ENCODE results near the gene GRM5. TPM values are rescaled to one million over a fixed set of nuclear protein-coding genes. Genes with fewer than 3 reads are reported as not detected.

GRM5 gene
- total RNA-seq, 1 donor from 2014 or later: not detected

GRCh38 chr11:88501541-88501940 lies 564.2 kb downstream of the GRM5 start:
- H3K4me3 ChIP-seq: no peak overlapping the region
- intact Hi-C loops (cut with micrococcal nuclease): no loop called here
- no peak for TF ChIP-seq CTCF (IDR thresholded peaks at IDR 0.05; ENCODE audit: borderline replicate concordance)
- peaks cover 4% of the 10 kb centered on the region for H3K9me3 ChIP-seq (replicated peaks)
- no peaks in the 10 kb centered on the region for H3K36me3 ChIP-seq
- no peak for DNase-seq
- H3K27me3 ChIP-seq (ENCODE audit: low read depth): peaks cover 9% of the 10 kb centered on the region
- no peaks in the 10 kb centered on the region for H3K4me1 ChIP-seq
- no peak overlapping the region for H3K27ac ChIP-seq (replicated peaks)

GRCh38 chr11:88495836-88496235 lies 569.9 kb downstream of the GRM5 start:
- no peak for TF ChIP-seq CTCF (IDR thresholded peaks at IDR 0.05; ENCODE audit: borderline replicate concordance)
- H3K36me3 ChIP-seq: no peaks in the 10 kb centered on the region
- H3K9me3 ChIP-seq (replicated peaks): peaks cover 4% of the 10 kb centered on the region
- intact Hi-C loops (cut with micrococcal nuclease): no loop called here
- no peaks in the 10 kb centered on the region for H3K27me3 ChIP-seq (ENCODE audit: low read depth)
- H3K27ac ChIP-seq (replicated peaks): no peak overlapping the region
- H3K4me3 ChIP-seq: no peak overlapping the region
- DNase-seq: no peak
- no peaks in the 10 kb centered on the region for H3K4me1 ChIP-seq

GRCh38 chr11:88494848-88495247 lies 570.9 kb downstream of the GRM5 start:
- Histone ChIP-seq H3K27me3 (ENCODE audit: low read depth) (no peaks in the 10 kb centered on the region), H3K4me1 (no peaks in the 10 kb centered on the region), H3K27ac (replicated peaks) (no peak overlapping the region), H3K36me3 (no peaks in the 10 kb centered on the region), H3K4me3 (no peak overlapping the region), H3K9me3 (replicated peaks) (peaks cover 4% of the 10 kb centered on the region)
- no peak for DNase-seq
- intact Hi-C loops (cut with micrococcal nuclease): no loop called here
- TF ChIP-seq CTCF (IDR thresholded peaks at IDR 0.05; ENCODE audit: borderline replicate concordance): no peak

- no peaks in the 10 kb centered on the region for H3K27me3 ChIP-seq (ENCODE audit: low read depth)
- no peaks in the 10 kb centered on the region for H3K9me3 ChIP-seq (replicated peaks)
- no peak overlapping the region for H3K4me3 ChIP-seq
- no peak overlapping the region for H3K27ac ChIP-seq (replicated peaks)
- TF ChIP-seq CTCF (IDR thresholded peaks at IDR 0.05; ENCODE audit: borderline replicate concordance): no peak
- intact Hi-C loops (cut with micrococcal nuclease): no loop called here
- H3K36me3 ChIP-seq: no peaks in the 10 kb centered on the region
- no peaks in the 10 kb centered on the region for H3K4me1 ChIP-seq
- DNase-seq: no peak
Observed at GRCh38 chr11:88491674-88492073, 574.1 kb downstream of the GRM5 start.

- DNase-seq: no peak
- no peaks in the 10 kb centered on the region for H3K36me3 ChIP-seq
- H3K27me3 ChIP-seq (ENCODE audit: low read depth): no peaks in the 10 kb centered on the region
- no peak overlapping the region for H3K4me3 ChIP-seq
- H3K9me3 ChIP-seq (replicated peaks): no peaks in the 10 kb centered on the region
- H3K4me1 ChIP-seq: no peaks in the 10 kb centered on the region
- TF ChIP-seq CTCF (IDR thresholded peaks at IDR 0.05; ENCODE audit: borderline replicate concordance): no peak
- intact Hi-C loops (cut with micrococcal nuclease): no loop called here
- H3K27ac ChIP-seq (replicated peaks): no peak overlapping the region
Observed at GRCh38 chr11:88489030-88489429, 576.8 kb downstream of the GRM5 start.

- no peaks in the 10 kb centered on the region for H3K36me3 ChIP-seq
- no peak for DNase-seq
- intact Hi-C loops (cut with micrococcal nuclease): no loop called here
- no peaks in the 10 kb centered on the region for H3K4me1 ChIP-seq
- H3K27me3 ChIP-seq (ENCODE audit: low read depth): no peaks in the 10 kb centered on the region
- H3K27ac ChIP-seq (replicated peaks): no peak overlapping the region
- TF ChIP-seq CTCF (IDR thresholded peaks at IDR 0.05; ENCODE audit: borderline replicate concordance): no peak
- H3K4me3 ChIP-seq: no peak overlapping the region
- H3K9me3 ChIP-seq (replicated peaks): no peaks in the 10 kb centered on the region
Observed at GRCh38 chr11:88487646-88488045, 578.1 kb downstream of the GRM5 start.
